A172 (cell line): ENCODE measurements around the gene CDK13. TPM values are rescaled to one million over a fixed set of nuclear protein-coding genes. Genes with fewer than 3 reads are reported as not detected.
A peak's percentile ranks its signal among the peaks of the same experiment; 100 is the strongest.
"Not testable (repeated sequence)": the region's sequence is repeated elsewhere in the genome, so short reads cannot be mapped to it uniquely, and the experiment has no call there.

Source experiments
- DNase-seq: peaks from one replicate; pipeline ENCODE4 v3.0.0-alpha.2; 2015; ENCODE audit warnings: low spot score
- total RNA-seq: library from RNA; depleted of rRNA; stranded (reverse); fragments of >200 nt; shearing (Covaris generic); gene quantifications from 2 replicates; pipeline ENCODE4 v1.2.3, GENCODE V29; 2014; rRNA removed

The CDK13 gene
- total RNA-seq, 1 experiment from 2014 or later, result 53.2 TPM

DNA sequence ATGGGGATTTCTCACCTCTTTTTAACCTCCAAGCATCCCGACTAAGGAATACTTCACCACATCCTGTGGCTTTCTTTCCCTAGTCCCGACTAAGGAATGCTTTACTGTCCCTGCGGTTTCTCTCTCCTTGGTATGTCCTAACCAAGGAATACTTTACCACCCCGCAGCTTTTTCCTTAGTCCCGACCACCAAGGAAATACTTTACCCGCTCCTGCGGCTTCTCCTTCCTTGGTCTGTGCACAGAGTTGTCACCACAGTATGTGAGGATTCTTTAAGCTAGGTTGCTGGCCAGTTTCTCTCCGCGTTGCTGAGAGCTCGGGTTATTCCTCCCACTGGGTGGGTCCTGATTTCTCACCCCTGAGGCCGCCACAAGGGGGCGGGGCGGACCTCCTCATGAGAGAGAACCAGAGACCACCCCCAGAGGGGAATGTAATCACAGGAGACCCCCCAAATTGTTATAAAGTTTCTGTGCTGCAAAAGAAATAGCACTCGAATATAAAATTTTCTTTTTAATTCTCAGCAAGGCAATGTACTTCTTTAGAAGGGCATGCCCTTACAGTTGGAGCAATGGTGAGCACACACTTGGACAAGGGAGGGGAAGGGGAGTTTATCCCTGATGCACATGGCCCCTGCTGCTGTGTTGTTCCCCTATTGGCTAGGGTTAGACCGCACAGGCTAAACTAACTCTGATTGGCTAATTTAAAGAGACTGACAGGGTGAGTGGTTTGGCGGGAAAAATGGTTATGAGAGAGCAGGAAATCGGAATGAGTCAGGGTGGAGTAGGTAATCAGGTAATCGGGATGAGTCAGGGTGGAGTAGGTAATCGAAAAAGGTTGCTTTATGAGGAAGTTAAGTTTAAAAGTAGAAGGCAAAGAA is 197.6 kb downstream of the CDK13 start:
- peak; percentile 91 for DNase-seq

DNA sequence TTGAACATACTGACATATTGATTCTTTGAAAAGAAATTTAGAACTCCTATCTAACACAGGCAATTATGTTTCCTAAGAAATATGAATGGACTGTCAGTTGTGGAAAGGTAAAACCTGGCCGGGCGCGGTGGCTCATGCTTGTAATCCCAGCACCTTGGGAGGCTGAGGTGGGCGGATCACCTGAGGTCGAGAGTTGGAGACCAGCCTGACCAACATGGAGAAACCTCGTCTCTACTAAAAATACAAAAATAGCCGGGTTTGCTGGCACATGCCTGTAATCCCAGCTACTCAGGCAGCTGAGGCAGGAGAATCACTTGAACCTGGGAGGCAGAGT is 198.2 kb downstream of the CDK13 start:
- DNase-seq, result not testable (repeated sequence)

DNA sequence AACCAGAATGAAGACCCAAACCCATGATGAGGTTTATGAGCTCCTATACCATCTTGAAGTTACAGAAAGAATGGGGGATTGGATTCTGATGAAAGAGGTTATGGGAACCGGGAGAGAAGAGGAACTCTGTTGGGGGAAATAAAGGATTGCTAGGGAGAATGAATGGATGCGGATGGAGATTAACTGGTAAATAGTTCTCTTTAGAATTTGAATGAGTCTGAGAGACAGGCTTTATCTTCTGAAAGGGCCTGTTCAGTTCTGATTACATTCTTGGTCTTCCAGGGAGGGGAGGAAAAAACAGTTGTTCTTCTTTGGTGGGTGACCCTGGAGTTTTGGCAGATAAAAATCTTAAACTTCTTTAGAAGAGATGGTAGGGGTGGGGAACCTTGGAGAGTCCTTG is 198.6 kb downstream of the CDK13 start:
- DNase-seq, result no peak

Other genes with a start within 250 kb of the CDK13 start
- gene MPLKIP, start 184.4 kb downstream of the CDK13 start, total RNA-seq, result 59.9 and 68.5 TPM in 2 replicates
- gene SUGCT, start 184.7 kb downstream of the CDK13 start, total RNA-seq, result 3.3 and 4.6 TPM in 2 replicates